Astrocyte (in vitro differentiated cells and primary cell): ENCODE measurements around the gene ADIPOR2. TPM values are rescaled to one million over a fixed set of nuclear protein-coding genes. Genes with fewer than 3 reads are reported as not detected.

Experiments
- DNase-seq: peaks from one replicate; pipeline ENCODE4 v3.0.0-alpha.2; 2010; ENCODE audit warnings: low read depth
- FAIRE-seq: peaks from 2 replicates; lab custom pipeline; 2011; peaks lifted over from hg19 to GRCh38; lab: Jason Lieb, UNC
- H2AFZ ChIP-seq: 2 replicates; pipeline ENCODE4 v1.6.0; 2012; ENCODE audit warnings: low read depth, low read length, inconsistent platforms
- H3K27ac ChIP-seq: 2 replicates; pipeline ENCODE4 v1.5.1; 2011; ENCODE audit warnings: low read depth, low read length, inconsistent platforms
- H3K27me3 ChIP-seq: 2 replicates; pipeline ENCODE4 v1.6.0; 2011; ENCODE audit warnings: low read length, inconsistent platforms; ENCODE audit not compliant: insufficient read depth
- H3K36me3 ChIP-seq: 2 replicates; pipeline ENCODE4 v1.5.1; 2011; ENCODE audit warnings: low read length, inconsistent platforms; ENCODE audit not compliant: insufficient read depth
- H3K4me1 ChIP-seq: 2 replicates; pipeline ENCODE4 v1.5.1; 2011; ENCODE audit warnings: low read length, inconsistent platforms; ENCODE audit not compliant: insufficient read depth
- H3K4me2 ChIP-seq: 2 replicates; pipeline ENCODE4 v1.6.0; 2012; ENCODE audit warnings: low read length, inconsistent platforms
- H3K4me3 ChIP-seq: 2 replicates; pipeline ENCODE4 v1.5.1; 2011; ENCODE audit warnings: low read depth, mild to moderate bottlenecking, low read length, inconsistent platforms; ENCODE audit not compliant: insufficient read depth
- H3K79me2 ChIP-seq: 2 replicates; pipeline ENCODE4 v1.6.0; 2012; ENCODE audit warnings: mild to moderate bottlenecking, low read length, inconsistent platforms; ENCODE audit not compliant: insufficient read depth
- H3K9ac ChIP-seq: 2 replicates; pipeline ENCODE4 v1.6.0; 2012; ENCODE audit warnings: mild to moderate bottlenecking, low read length, inconsistent platforms
- H3K9me3 ChIP-seq: 2 replicates; pipeline ENCODE4 v1.5.1; 2012; ENCODE audit warnings: low read depth, mild to moderate bottlenecking, low read length, inconsistent platforms; ENCODE audit not compliant: insufficient read depth
- H4K20me1 ChIP-seq: 2 replicates; pipeline ENCODE4 v1.6.0; 2012; ENCODE audit warnings: low read length, inconsistent platforms; ENCODE audit not compliant: insufficient read depth
- H3K27ac Mint-ChIP-seq: one replicate; pipeline ENCODE4 v1.8.0; 2021; ENCODE audit warnings: mild to moderate bottlenecking, mixed read lengths; ENCODE audit not compliant: unreplicated experiment
- H3K27me3 Mint-ChIP-seq: one replicate; pipeline ENCODE4 v1.8.0; 2021; ENCODE audit warnings: low read depth, mixed read lengths; ENCODE audit not compliant: unreplicated experiment
- H3K36me3 Mint-ChIP-seq: one replicate; pipeline ENCODE4 v1.8.0; 2021; ENCODE audit warnings: low read depth, mixed read lengths; ENCODE audit not compliant: unreplicated experiment
- H3K4me1 Mint-ChIP-seq: one replicate; pipeline ENCODE4 v1.8.0; 2021; ENCODE audit warnings: low read depth, mixed read lengths; ENCODE audit not compliant: unreplicated experiment
- H3K4me3 Mint-ChIP-seq: one replicate; pipeline ENCODE4 v1.8.0; 2021; ENCODE audit warnings: mild to moderate bottlenecking, moderate library complexity, mixed read lengths; ENCODE audit not compliant: unreplicated experiment
- H3K9me3 Mint-ChIP-seq: one replicate; pipeline ENCODE4 v1.8.0; 2021; ENCODE audit warnings: mild to moderate bottlenecking, mixed read lengths; ENCODE audit not compliant: unreplicated experiment
- EZH2 ChIP-seq: IDR thresholded peaks from 2 replicates; pipeline ENCODE4 v1.6.1; 2012; ENCODE audit warnings: mild to moderate bottlenecking, low read length, inconsistent platforms; ENCODE audit not compliant: insufficient read depth
- total RNA-seq: library from RNA; stranded (reverse); gene quantifications from 2 replicates; pipeline ENCODE4 v1.2.1, GENCODE V29; 2021
- TF ChIP-seq, protein P1 (sequence below): IDR thresholded peaks from 2 replicates; pipeline ENCODE4 v1.5.1; 2011; ENCODE audit warnings: low read depth, mild to moderate bottlenecking, inconsistent platforms, low read length, moderate library complexity; ENCODE audit not compliant: insufficient read depth

The ADIPOR2 gene
- total RNA-seq, 1 donor from 2014 or later = 56.6 TPM

- Histone ChIP-seq H3K4me1 (peaks cover 9% of the 10 kb centered on the region), H3K4me3 (peak overlapping the region; percentile 50), H2AFZ (peak overlapping the region; percentile 78), H3K4me2 (peak overlapping the region; percentile 89), H3K79me2 (no peaks in the 10 kb centered on the region), H4K20me1 (no peaks in the 10 kb centered on the region), H3K9ac (no peak overlapping the region), H3K9me3 (no peaks in the 10 kb centered on the region), H3K27ac (no peak overlapping the region), H3K27me3 (no peaks in the 10 kb centered on the region), H3K36me3 (no peaks in the 10 kb centered on the region)
- H3K27ac Mint-ChIP-seq = no peak overlapping the region
- H3K4me1 Mint-ChIP-seq = no peaks in the 10 kb centered on the region
- no peak overlapping the region for H3K4me3 Mint-ChIP-seq
- TF ChIP-seq, protein P1, sequence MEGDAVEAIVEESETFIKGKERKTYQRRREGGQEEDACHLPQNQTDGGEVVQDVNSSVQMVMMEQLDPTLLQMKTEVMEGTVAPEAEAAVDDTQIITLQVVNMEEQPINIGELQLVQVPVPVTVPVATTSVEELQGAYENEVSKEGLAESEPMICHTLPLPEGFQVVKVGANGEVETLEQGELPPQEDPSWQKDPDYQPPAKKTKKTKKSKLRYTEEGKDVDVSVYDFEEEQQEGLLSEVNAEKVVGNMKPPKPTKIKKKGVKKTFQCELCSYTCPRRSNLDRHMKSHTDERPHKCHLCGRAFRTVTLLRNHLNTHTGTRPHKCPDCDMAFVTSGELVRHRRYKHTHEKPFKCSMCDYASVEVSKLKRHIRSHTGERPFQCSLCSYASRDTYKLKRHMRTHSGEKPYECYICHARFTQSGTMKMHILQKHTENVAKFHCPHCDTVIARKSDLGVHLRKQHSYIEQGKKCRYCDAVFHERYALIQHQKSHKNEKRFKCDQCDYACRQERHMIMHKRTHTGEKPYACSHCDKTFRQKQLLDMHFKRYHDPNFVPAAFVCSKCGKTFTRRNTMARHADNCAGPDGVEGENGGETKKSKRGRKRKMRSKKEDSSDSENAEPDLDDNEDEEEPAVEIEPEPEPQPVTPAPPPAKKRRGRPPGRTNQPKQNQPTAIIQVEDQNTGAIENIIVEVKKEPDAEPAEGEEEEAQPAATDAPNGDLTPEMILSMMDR = no peak
- TF ChIP-seq EZH2 = peak; percentile 19
- peaks cover 4% of the 10 kb centered on the region for H3K27me3 Mint-ChIP-seq
- H3K9me3 Mint-ChIP-seq = peaks cover 2% of the 10 kb centered on the region
- DNase-seq (no peak), FAIRE-seq (no peak)
- H3K36me3 Mint-ChIP-seq = peaks cover 2% of the 10 kb centered on the region
Measured at GRCh38 chr12:1797011-1797901, 106.4 kb downstream of the ADIPOR2 start.

DNA sequence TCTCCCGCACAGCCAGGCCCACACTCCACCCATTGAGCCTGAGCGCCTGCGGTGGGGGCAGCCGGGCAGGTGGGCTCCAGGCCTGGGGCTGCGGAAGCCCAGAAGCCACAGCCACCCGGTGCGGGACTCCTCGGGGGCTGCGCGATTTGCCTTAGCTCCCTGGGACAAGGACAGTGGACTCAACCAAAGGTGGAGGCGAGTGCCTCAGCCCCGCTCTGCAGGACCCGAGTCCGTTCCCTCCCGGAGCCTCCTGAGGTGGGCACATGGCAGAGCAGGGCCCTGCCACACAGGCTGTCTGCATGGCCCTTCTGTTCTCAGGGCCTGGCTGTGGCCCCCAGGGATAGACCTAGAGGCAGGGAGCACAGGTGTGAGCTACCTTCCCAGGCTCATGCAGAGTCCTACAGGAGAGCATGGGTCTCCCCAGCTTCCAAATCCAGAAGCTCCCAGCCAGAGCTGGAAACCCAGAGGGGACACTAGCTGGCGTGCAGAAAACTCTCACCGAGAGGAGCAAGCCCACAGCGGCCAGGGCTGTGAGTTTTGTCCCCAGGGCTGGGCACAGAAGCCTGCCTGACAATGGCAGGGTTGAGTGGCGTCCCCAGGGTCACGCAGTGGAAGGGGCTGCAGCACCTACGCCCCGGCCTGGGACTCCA, 107.2 kb downstream of the ADIPOR2 start:
- FAIRE-seq (no peak), DNase-seq (no peak)
- no peaks in the 10 kb centered on the region for H3K9me3 ChIP-seq
- H3K36me3 Mint-ChIP-seq = peaks cover 2% of the 10 kb centered on the region
- H4K20me1 ChIP-seq = no peaks in the 10 kb centered on the region
- H3K4me1 ChIP-seq = peaks cover 9% of the 10 kb centered on the region
- no peaks in the 10 kb centered on the region for H3K79me2 ChIP-seq
- peaks cover 2% of the 10 kb centered on the region for H3K9me3 Mint-ChIP-seq
- no peak overlapping the region for H3K4me2 ChIP-seq
- TF ChIP-seq, protein P1 = no peak
- no peak for TF ChIP-seq EZH2
- H3K27ac ChIP-seq = no peak overlapping the region
- H3K4me1 Mint-ChIP-seq = no peaks in the 10 kb centered on the region
- H3K27ac Mint-ChIP-seq = no peak overlapping the region
- H3K27me3 Mint-ChIP-seq = peaks cover 5% of the 10 kb centered on the region
- H3K9ac ChIP-seq = no peak overlapping the region
- no peaks in the 10 kb centered on the region for H3K36me3 ChIP-seq
- no peak overlapping the region for H3K4me3 ChIP-seq
- no peak overlapping the region for H2AFZ ChIP-seq
- no peak overlapping the region for H3K4me3 Mint-ChIP-seq
- H3K27me3 ChIP-seq = no peaks in the 10 kb centered on the region
